IMR-90 (cell line): Measurements from ENCODE around the gene OLFM3. TPM values are rescaled to one million over a fixed set of nuclear protein-coding genes. Genes with fewer than 3 reads are reported as not detected.

Source experiments
- ATAC-seq: fragments of 200-7000 bp; cut with Tn5 transposase; 2 replicates; pipeline ENCODE4 v1.9.1; 2020; ENCODE audit warnings: low read depth, mild to moderate bottlenecking, moderate library complexity
- BruUV-seq: library from RNA; stranded (reverse); fragments of 400-500 nt; replicated peaks from 2 replicates; lab custom pipeline; 2021; lab: Mats Ljungman, UMichigan
- CTCF ChIA-PET: fragments of 300-600 bp; formaldehyde crosslinking; extraction: SDS; loops from one replicate; lab custom pipeline; 2021; ENCODE audit warnings: antibody characterized with exemption; lab: Yijun Ruan, JAX
- POLR2A ChIA-PET: fragments of 300-600 bp; sonication (Branson Sonifier 250); formaldehyde crosslinking; loops from one replicate; lab custom pipeline; 2022; ENCODE audit warnings: antibody characterized with exemption; ENCODE audit not compliant: unreplicated experiment; lab: Charles Lee
- DNase-seq: peaks from one replicate; pipeline ENCODE4 v3.0.0; 2013
- H2AFZ ChIP-seq: replicated peaks from 2 replicates; pipeline ENCODE3; 2013; ENCODE audit warnings: low read length, mild to moderate bottlenecking; ENCODE audit not compliant: poor library complexity
- H2AK5ac ChIP-seq: 2 replicates; pipeline ENCODE4 v1.6.1; 2013; ENCODE audit warnings: low read depth, low read length, inconsistent platforms
- H2AK9ac ChIP-seq: replicated peaks from 2 replicates; pipeline ENCODE3; 2013; ENCODE audit warnings: mild to moderate bottlenecking, low read depth, low read length, moderate library complexity; ENCODE audit not compliant: poor library complexity
- H2BK120ac ChIP-seq: 2 replicates; pipeline ENCODE4 v1.6.1; 2013; ENCODE audit warnings: low read depth, low read length, inconsistent platforms
- H2BK15ac ChIP-seq: 3 replicates; pipeline ENCODE4 v1.6.1; 2013; ENCODE audit warnings: low read depth, low read length, inconsistent platforms
- H2BK20ac ChIP-seq: 2 replicates; pipeline ENCODE4 v1.6.1; 2013; ENCODE audit warnings: low read depth, mild to moderate bottlenecking, inconsistent platforms, low read length, moderate library complexity
- H2BK5ac ChIP-seq: 2 replicates; pipeline ENCODE4 v1.6.1; 2013; ENCODE audit warnings: mild to moderate bottlenecking, low read depth, low read length, inconsistent platforms; ENCODE audit not compliant: poor library complexity, severe bottlenecking
- H3K14ac ChIP-seq: replicated peaks from 2 replicates; pipeline ENCODE4 v1.6.1; 2013; ENCODE audit warnings: low read depth, low read length, inconsistent platforms
- H3K18ac ChIP-seq: 2 replicates; pipeline ENCODE4 v1.6.1; 2013; ENCODE audit warnings: low read depth, low read length, control low read depth
- H3K23ac ChIP-seq: 2 replicates; pipeline ENCODE4 v1.6.1; 2013; ENCODE audit warnings: low read depth, low read length, inconsistent platforms
- H3K27ac ChIP-seq: 2 replicates; pipeline ENCODE4 v1.5.1; 2013; ENCODE audit warnings: mild to moderate bottlenecking, control low read depth, low read length; ENCODE audit not compliant: insufficient read depth
- H3K27me3 ChIP-seq: 2 replicates; pipeline ENCODE4 v1.6.1; 2013; ENCODE audit warnings: low read length; ENCODE audit not compliant: control insufficient read depth, insufficient read depth
- H3K36me3 ChIP-seq: 2 replicates; pipeline ENCODE4 v1.6.1; 2013; ENCODE audit warnings: low read length, mixed read lengths; ENCODE audit not compliant: control insufficient read depth, insufficient read depth
- H3K4ac ChIP-seq: 2 replicates; pipeline ENCODE4 v1.6.1; 2013; ENCODE audit warnings: low read depth, low read length, inconsistent platforms
- H3K4me1 ChIP-seq: 2 replicates; pipeline ENCODE4 v1.6.1; 2013; ENCODE audit warnings: low read length, mixed read lengths; ENCODE audit not compliant: control insufficient read depth, insufficient read depth
- H3K4me2 ChIP-seq: 2 replicates; pipeline ENCODE4 v1.6.1; 2013; ENCODE audit warnings: low read depth, mild to moderate bottlenecking, control low read depth, low read length, moderate library complexity
- H3K4me3 ChIP-seq: 2 replicates; pipeline ENCODE4 v1.5.1; 2013; ENCODE audit warnings: low read depth, mild to moderate bottlenecking, control low read depth, low read length, moderate library complexity; ENCODE audit not compliant: insufficient read depth
- H3K56ac ChIP-seq: 2 replicates; pipeline ENCODE4 v1.6.1; 2013; ENCODE audit warnings: low read length, inconsistent platforms; ENCODE audit not compliant: insufficient read depth; ENCODE audit errors: extremely low read depth
- H3K79me1 ChIP-seq, 2 experiments: 2 replicates each; pipeline ENCODE4 v1.6.1; 2013; ENCODE audit warnings: low read length in 2 of 2, inconsistent platforms in 1 of 2, low read depth in 1 of 2
- H3K9ac ChIP-seq: 2 replicates; pipeline ENCODE4 v1.6.1; 2013; ENCODE audit warnings: low read depth, low read length, control low read depth
- H3K9me1 ChIP-seq: 2 replicates; pipeline ENCODE4 v1.6.1; 2013; ENCODE audit warnings: low read length, inconsistent platforms; ENCODE audit not compliant: insufficient read depth
- H3K9me3 ChIP-seq: 2 replicates; pipeline ENCODE4 v1.6.1; 2013; ENCODE audit warnings: low read length; ENCODE audit not compliant: control insufficient read depth, insufficient read depth
- H4K20me1 ChIP-seq: 2 replicates; pipeline ENCODE4 v1.6.1; 2013; ENCODE audit warnings: low read length, inconsistent platforms; ENCODE audit not compliant: insufficient read depth
- H4K5ac ChIP-seq: 2 replicates; pipeline ENCODE4 v1.6.1; 2013; ENCODE audit warnings: mild to moderate bottlenecking, low read depth, low read length, control low read depth
- H4K8ac ChIP-seq, 2 experiments: 2 replicates each; pipeline ENCODE4 v1.6.1; 2013; ENCODE audit warnings: low read depth in 2 of 2, low read length in 2 of 2, control low read depth in 1 of 2, inconsistent platforms in 1 of 2
- H4K91ac ChIP-seq: 2 replicates; pipeline ENCODE4 v1.6.1; 2013; ENCODE audit warnings: low read depth, low read length, inconsistent platforms; ENCODE audit not compliant: insufficient read depth
- BHLHE40 ChIP-seq: fragments of 150-350 bp; IDR thresholded peaks from 2 replicates; pipeline ENCODE4 v1.6.1; 2016; ENCODE audit warnings: mild to moderate bottlenecking, low read depth, low read length
- CEBPB ChIP-seq: IDR thresholded peaks from 2 replicates; pipeline ENCODE4 v1.6.1; 2012; ENCODE audit warnings: low read depth, low read length, improper control_type of control experiment
- CHD1 ChIP-seq: IDR thresholded peaks from 2 replicates; pipeline ENCODE4 v1.6.1; 2012; ENCODE audit warnings: low read depth, low read length, improper control_type of control experiment
- CTCF ChIP-seq: conservative IDR thresholded peaks from 2 replicates; pipeline ENCODE4 v1.5.1; 2012; ENCODE audit warnings: mild to moderate bottlenecking, low read depth, low read length, improper control_type of control experiment
- ELK1 ChIP-seq: fragments of 150-350 bp; IDR thresholded peaks from 2 replicates; pipeline ENCODE4 v1.6.1; 2016; ENCODE audit warnings: low read depth, mild to moderate bottlenecking, low read length, moderate library complexity, borderline replicate concordance
- FOS ChIP-seq: fragments of 150-350 bp; IDR thresholded peaks from 2 replicates; pipeline ENCODE4 v1.6.1; 2016; ENCODE audit warnings: low read depth, low read length
- MAFK ChIP-seq: IDR thresholded peaks from 2 replicates; pipeline ENCODE4 v1.6.1; 2012; ENCODE audit warnings: low read depth, low read length, improper control_type of control experiment
- MAZ ChIP-seq: IDR thresholded peaks from 2 replicates; pipeline ENCODE4 v1.6.1; 2012; ENCODE audit warnings: low read depth, mild to moderate bottlenecking, low read length, improper control_type of control experiment, moderate library complexity, borderline replicate concordance
- MXI1 ChIP-seq: IDR thresholded peaks from 2 replicates; pipeline ENCODE4 v1.6.1; 2012; ENCODE audit warnings: low read depth, mild to moderate bottlenecking, low read length, moderate library complexity, borderline replicate concordance
- NFE2L2 ChIP-seq: fragments of 150-350 bp; IDR thresholded peaks from 2 replicates; pipeline ENCODE4 v1.6.1; 2016; ENCODE audit warnings: low read depth, mild to moderate bottlenecking, low read length
- POLR2A ChIP-seq: IDR thresholded peaks from 2 replicates; pipeline ENCODE4 v1.6.1; 2012; ENCODE audit warnings: mild to moderate bottlenecking, low read depth, low read length
- RAD21 ChIP-seq: IDR thresholded peaks from 2 replicates; pipeline ENCODE4 v1.6.1; 2012; ENCODE audit warnings: low read length, improper control_type of control experiment
- RCOR1 ChIP-seq: IDR thresholded peaks from 2 replicates; pipeline ENCODE4 v1.6.1; 2012; ENCODE audit warnings: mild to moderate bottlenecking, low read length, improper control_type of control experiment; ENCODE audit not compliant: insufficient replicate concordance
- RFX5 ChIP-seq: IDR thresholded peaks from 2 replicates; pipeline ENCODE4 v1.8.0; 2012; ENCODE audit warnings: low read depth, mild to moderate bottlenecking, low read length, moderate library complexity
- SMC3 ChIP-seq: fragments of 150-350 bp; IDR thresholded peaks from 2 replicates; pipeline ENCODE4 v1.6.1; 2016; ENCODE audit warnings: low read depth, mild to moderate bottlenecking, antibody characterized with exemption, low read length, moderate library complexity
- USF2 ChIP-seq: fragments of 150-350 bp; IDR thresholded peaks from 2 replicates; pipeline ENCODE4 v1.6.1; 2017; ENCODE audit warnings: mild to moderate bottlenecking, antibody characterized with exemption, low read length, low read depth
- WGBS, 2 experiments: methylation state at CpG; one replicate each; pipeline versions ENCODE4 v1.1.5 to v1.1.7; 2013; ENCODE audit warnings: missing lambda C conversion rate in 2 of 2; ENCODE audit not compliant: insufficient read length in 1 of 2; ENCODE audit errors: extremely low coverage in 2 of 2; 5-methylcytosine and 5-hydroxymethylcytosine counted together
- dilution Hi-C: fragments of 300-500 bp; cut with HindIII; formaldehyde crosslinking; loops from one replicate; pipeline ENCODE4 v1.14.3; 2018; ENCODE audit warnings: low sequenced_read_pairs; ENCODE audit not compliant: unreplicated experiment
- in situ Hi-C: fragments of 300-500 bp; cut with MboI; formaldehyde crosslinking; loops from 3 replicates; pipeline ENCODE4 v1.14.3; 2019; ENCODE audit warnings: low sequenced_read_pairs, inconsistent platforms, mixed read lengths
- intact Hi-C: fragments of 100-400 bp; cut with micrococcal nuclease; formaldehyde crosslinking; loops from 2 replicates; pipeline ENCODE4 v1.10.0; 2022
- polyA plus RNA-seq, 3 experiments: library from polyadenylated mRNA; depleted of rRNA; stranded (reverse); fragments of >200 nt; gene quantifications; 2 replicates each; pipeline ENCODE4 v1.2.3, GENCODE V29; 2012; ENCODE audit warnings: low replicate concordance in 1 of 3
- total RNA-seq: library from RNA; depleted of rRNA; stranded (reverse); fragments of >200 nt; gene quantifications from 2 replicates; pipeline ENCODE4 v1.2.3, GENCODE V29; 2012

Gene OLFM3
- total and polyA plus RNA-seq, 2 of the 4 experiments (the other 2 are of a cell fraction), result not detected

- Histone ChIP-seq H3K4ac (no peak overlapping the region), H2AFZ (no peak overlapping the region), H4K20me1 (no peaks in the 10 kb centered on the region), H3K9ac (no peak overlapping the region), H3K18ac (no peak overlapping the region), H2BK5ac (no peak overlapping the region), H3K14ac (no peak overlapping the region), H3K9me3 (no peaks in the 10 kb centered on the region), H2BK15ac (no peak overlapping the region), H3K56ac (no peak overlapping the region), H3K4me1 (no peaks in the 10 kb centered on the region), H3K27ac (no peak overlapping the region), H2BK120ac (no peak overlapping the region), H2AK9ac (no peak overlapping the region), H3K27me3 (no peaks in the 10 kb centered on the region), H3K4me2 (no peak overlapping the region), H3K79me1 (no peaks in the 10 kb centered on the region), H4K91ac (no peak overlapping the region), H3K36me3 (no peaks in the 10 kb centered on the region), H2AK5ac (no peak overlapping the region), H3K23ac (no peak overlapping the region), H4K5ac (no peak overlapping the region), H4K8ac (no peak overlapping the region), H3K9me1 (no peaks in the 10 kb centered on the region), H3K4me3 (no peak overlapping the region), H2BK20ac (no peak overlapping the region)
- TF ChIP-seq MAFK (no peak), SMC3 (no peak), RFX5 (no peak), RAD21 (no peak), FOS (no peak), MAZ (no peak), NFE2L2 (no peak), RCOR1 (no peak), MXI1 (no peak), CHD1 (no peak), USF2 (no peak), CEBPB (no peak), BHLHE40 (no peak), POLR2A (no peak), CTCF (no peak), ELK1 (no peak)
- POLR2A ChIA-PET, result no interaction called here
- CTCF ChIA-PET, result no interaction called here
- no peak for DNase-seq
- no CpG with 5 or more reads among the region's 1 CpG for WGBS, 2 experiments
- no peak for ATAC-seq
- intact Hi-C loops (no loop called here), dilution Hi-C loops (no loop called here), in situ Hi-C loops (no loop called here)
- BruUV-seq, result no TSS peak
Measured at GRCh38 chr1:101945884-101946283, 50.8 kb downstream of the OLFM3 start.
